Natural killer cell (primary cell): ENCODE data around the gene BACH2. TPM values are rescaled to one million over a fixed set of nuclear protein-coding genes. Genes with fewer than 3 reads are reported as not detected.

Source experiments
- ATAC-seq, 3 donors: fragments of 150-1000 bp in 2 of 3; fragments of 200-7000 bp in 1 of 3; cut with Tn5 transposase; 1 replicate in 1 of 3; 2 replicates in 2 of 3; pipeline ENCODE4 v1.10.0; 2021; ENCODE audit warnings: mild to moderate bottlenecking in 2 of 3, moderate library complexity in 2 of 3
- DNase-seq, 2 donors: peaks; one replicate each; pipeline versions ENCODE4 v3.0.0 to v3.0.0-alpha.2; 2013 to 2021; ENCODE audit warnings: mixed read lengths in 1 of 2
- H3K27ac ChIP-seq: one replicate; pipeline ENCODE4 v1.5.1; 2013; ENCODE audit warnings: mild to moderate bottlenecking, low read length
- H3K27me3 ChIP-seq: one replicate; pipeline ENCODE4 v1.6.1; 2013; ENCODE audit warnings: low read length; ENCODE audit not compliant: control insufficient read depth, insufficient read depth
- H3K36me3 ChIP-seq: one replicate; pipeline ENCODE4 v1.6.1; 2013; ENCODE audit warnings: low read length; ENCODE audit not compliant: control insufficient read depth, insufficient read depth
- H3K4me1 ChIP-seq: one replicate; pipeline ENCODE4 v1.6.1; 2013; ENCODE audit warnings: low read length; ENCODE audit not compliant: control insufficient read depth, insufficient read depth
- H3K4me3 ChIP-seq: one replicate; pipeline ENCODE4 v1.5.1; 2013; ENCODE audit warnings: low read length
- H3K9me3 ChIP-seq: one replicate; pipeline ENCODE4 v1.6.1; 2013; ENCODE audit warnings: low read length; ENCODE audit not compliant: control insufficient read depth, insufficient read depth
- H3K27ac Mint-ChIP-seq, 2 donors: one replicate each; pipeline ENCODE4 v1.8.0; 2022; ENCODE audit warnings: mild to moderate bottlenecking in 2 of 2, mixed read lengths in 2 of 2, moderate library complexity in 1 of 2
- H3K27me3 Mint-ChIP-seq, 2 donors: one replicate each; pipeline ENCODE4 v1.8.0; 2022; ENCODE audit warnings: low read depth in 2 of 2, mixed read lengths in 2 of 2
- H3K36me3 Mint-ChIP-seq: one replicate; pipeline ENCODE4 v1.8.0; 2022; ENCODE audit warnings: mixed read lengths
- H3K4me1 Mint-ChIP-seq, 2 donors: one replicate each; pipeline ENCODE4 v1.8.0; 2022; ENCODE audit warnings: mixed read lengths in 2 of 2
- H3K4me3 Mint-ChIP-seq: one replicate; pipeline ENCODE4 v1.8.0; 2022; ENCODE audit warnings: mild to moderate bottlenecking, moderate library complexity, mixed read lengths
- H3K9me3 Mint-ChIP-seq, 2 donors: one replicate each; pipeline ENCODE4 v1.8.0; 2022; ENCODE audit warnings: mixed read lengths in 2 of 2
- WGBS: methylation state at CpG from one replicate; pipeline ENCODE4 v1.1.7; 2013; ENCODE audit warnings: missing lambda C conversion rate; ENCODE audit not compliant: insufficient coverage; 5-methylcytosine and 5-hydroxymethylcytosine counted together
- intact Hi-C: fragments of 100-400 bp; cut with micrococcal nuclease; formaldehyde crosslinking; loops from one replicate; pipeline ENCODE4 v1.14.2; 2022
- total RNA-seq, 4 donors: library from RNA; stranded (reverse); fragments of 120-200 nt in 1 of 4; gene quantifications; one replicate each; pipeline versions ENCODE4 v1.2.3 to v1.2.4, GENCODE V29; 2013 to 2022
- TF ChIP-seq, protein P1 (sequence below): fragments of 200-600 bp; IDR thresholded peaks from one replicate; pipeline ENCODE4 v1.8.0; 2022; ENCODE audit warnings: antibody characterized with exemption

Gene BACH2
- total RNA-seq, 3 donors from 2014 or later (not counting 1 experiment from before 2014, with no cell fraction given): 32.1 to 37.8 (median 32.7) TPM

DNA sequence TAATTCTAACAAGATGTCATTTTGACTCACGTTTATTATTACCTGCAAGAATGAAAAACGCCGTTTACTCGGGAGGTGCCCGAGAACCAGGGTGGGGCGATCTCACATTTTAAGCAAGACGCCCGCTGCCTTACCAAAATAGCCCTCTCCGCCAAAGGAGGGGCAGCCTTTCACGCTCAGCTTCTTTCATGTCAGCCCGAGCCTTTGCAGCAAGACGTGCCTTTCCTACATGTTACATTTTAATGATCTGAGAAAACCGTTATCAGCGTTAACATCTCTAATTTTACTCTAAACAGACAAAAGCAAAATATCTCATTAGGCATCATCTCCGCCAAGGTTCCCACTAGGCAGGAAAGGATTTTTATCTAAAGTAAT is 2.0 kb downstream of the BACH2 start:
- no peaks in the 10 kb centered on the region for H3K36me3 Mint-ChIP-seq
- peak overlapping the region; percentile 83 to 86 for H3K27ac Mint-ChIP-seq
- ATAC-seq (no peak), DNase-seq (peak in 1 of 2 donors; percentile 72)
- Histone ChIP-seq H3K27ac (peak overlapping the region; percentile 79), H3K4me3 (peak overlapping the region; percentile 67), H3K36me3 (no peaks in the 10 kb centered on the region), H3K27me3 (peaks cover 3% of the 10 kb centered on the region), H3K9me3 (no peaks in the 10 kb centered on the region), H3K4me1 (peaks cover 19% of the 10 kb centered on the region)
- intact Hi-C loops: no loop called here
- peaks cover 11 to 21% of the 10 kb centered on the region in 2 donors for H3K4me1 Mint-ChIP-seq
- WGBS: 1% methylated on average over 15 of the region's 15 CpGs
- H3K9me3 Mint-ChIP-seq: no peaks in the 10 kb centered on the region
- peak overlapping the region; percentile 92 for H3K4me3 Mint-ChIP-seq
- peaks cover 6 to 36% of the 10 kb centered on the region in 2 donors for H3K27me3 Mint-ChIP-seq
- TF ChIP-seq, protein P1, sequence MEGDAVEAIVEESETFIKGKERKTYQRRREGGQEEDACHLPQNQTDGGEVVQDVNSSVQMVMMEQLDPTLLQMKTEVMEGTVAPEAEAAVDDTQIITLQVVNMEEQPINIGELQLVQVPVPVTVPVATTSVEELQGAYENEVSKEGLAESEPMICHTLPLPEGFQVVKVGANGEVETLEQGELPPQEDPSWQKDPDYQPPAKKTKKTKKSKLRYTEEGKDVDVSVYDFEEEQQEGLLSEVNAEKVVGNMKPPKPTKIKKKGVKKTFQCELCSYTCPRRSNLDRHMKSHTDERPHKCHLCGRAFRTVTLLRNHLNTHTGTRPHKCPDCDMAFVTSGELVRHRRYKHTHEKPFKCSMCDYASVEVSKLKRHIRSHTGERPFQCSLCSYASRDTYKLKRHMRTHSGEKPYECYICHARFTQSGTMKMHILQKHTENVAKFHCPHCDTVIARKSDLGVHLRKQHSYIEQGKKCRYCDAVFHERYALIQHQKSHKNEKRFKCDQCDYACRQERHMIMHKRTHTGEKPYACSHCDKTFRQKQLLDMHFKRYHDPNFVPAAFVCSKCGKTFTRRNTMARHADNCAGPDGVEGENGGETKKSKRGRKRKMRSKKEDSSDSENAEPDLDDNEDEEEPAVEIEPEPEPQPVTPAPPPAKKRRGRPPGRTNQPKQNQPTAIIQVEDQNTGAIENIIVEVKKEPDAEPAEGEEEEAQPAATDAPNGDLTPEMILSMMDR: no peak

DNA sequence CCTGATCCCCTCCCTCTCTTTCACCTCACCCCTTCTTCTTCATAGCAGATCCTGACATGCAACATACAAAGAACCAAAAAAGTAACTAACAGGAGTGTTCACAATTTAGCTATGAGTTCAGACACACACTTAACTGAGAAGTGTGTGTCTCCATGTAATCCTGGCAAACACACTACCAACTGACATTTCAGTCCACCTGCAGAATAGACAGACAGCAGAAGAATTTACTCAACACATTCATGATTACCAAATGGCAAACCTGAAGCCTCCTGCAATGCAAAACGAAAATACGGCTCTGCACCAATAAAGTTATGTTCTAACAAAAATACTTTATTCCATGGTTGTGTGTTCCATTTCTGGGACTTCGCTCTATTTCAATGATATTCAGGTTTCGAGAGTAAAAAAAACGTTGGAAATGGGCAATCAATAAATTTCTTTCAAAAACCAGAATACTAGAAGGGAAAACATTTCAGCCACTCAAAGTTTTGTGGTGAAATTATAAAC is 2.6 kb downstream of the BACH2 start:
- intact Hi-C loops: no loop called here
- Histone ChIP-seq H3K27me3 (peaks cover 3% of the 10 kb centered on the region), H3K27ac (peak overlapping the region; percentile 79), H3K4me3 (peak overlapping the region; percentile 67), H3K9me3 (no peaks in the 10 kb centered on the region), H3K36me3 (no peaks in the 10 kb centered on the region), H3K4me1 (peaks cover 19% of the 10 kb centered on the region)
- WGBS: 80% methylated on average over 5 of the region's 5 CpGs
- Mint-ChIP-seq H3K4me3 (peak overlapping the region; percentile 92), H3K36me3 (no peaks in the 10 kb centered on the region), H3K27ac (peak overlapping the region; percentile 83 to 86), H3K27me3 (peaks cover 8 to 36% of the 10 kb centered on the region in 2 donors), H3K9me3 (no peaks in the 10 kb centered on the region), H3K4me1 (peaks cover 11 to 21% of the 10 kb centered on the region in 2 donors)
- DNase-seq: no peak
- no peak for ATAC-seq
- TF ChIP-seq, protein P1: no peak

DNA sequence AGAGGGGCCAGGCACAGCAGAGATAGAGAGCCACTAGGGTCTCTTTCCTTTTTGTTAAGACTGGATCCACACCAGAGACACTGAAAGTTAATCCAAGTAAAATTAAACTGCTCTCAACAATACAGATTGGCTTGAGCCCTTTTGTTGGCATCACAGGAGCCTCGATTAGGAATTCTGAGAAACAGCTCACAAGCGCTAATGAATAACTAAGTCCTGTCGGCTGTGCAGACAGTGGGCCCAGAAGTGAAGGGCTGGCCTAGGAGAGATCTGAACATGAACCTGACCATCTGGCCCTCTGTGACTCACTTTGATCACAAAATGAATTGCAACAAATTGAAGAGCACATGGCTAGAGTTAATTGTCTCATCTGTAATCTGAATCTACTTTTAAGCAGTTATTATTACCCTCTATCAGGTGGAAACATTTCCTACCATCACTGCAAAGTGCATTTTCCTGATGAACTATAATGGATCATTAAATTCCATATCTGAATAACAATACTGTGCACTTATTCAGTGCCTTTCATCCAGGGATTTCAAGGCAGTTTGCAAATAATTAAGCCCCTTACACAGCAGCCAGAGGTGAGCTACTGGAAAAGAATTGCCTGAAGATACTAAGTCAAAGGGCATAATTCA is 3.2 kb downstream of the BACH2 start:
- Histone ChIP-seq H3K4me1 (peaks cover 19% of the 10 kb centered on the region), H3K4me3 (no peak overlapping the region), H3K9me3 (no peaks in the 10 kb centered on the region), H3K36me3 (no peaks in the 10 kb centered on the region), H3K27ac (no peak overlapping the region), H3K27me3 (peaks cover 3% of the 10 kb centered on the region)
- intact Hi-C loops: no loop called here
- peaks cover 11 to 21% of the 10 kb centered on the region in 2 donors for H3K4me1 Mint-ChIP-seq
- TF ChIP-seq, protein P1: no peak
- DNase-seq (no peak), ATAC-seq (no peak)
- H3K9me3 Mint-ChIP-seq: no peaks in the 10 kb centered on the region
- H3K4me3 Mint-ChIP-seq: peak overlapping the region; percentile 92
- WGBS: 95% methylated on average over 3 of the region's 3 CpGs
- peak overlapping the region in 1 of 2 donors; percentile 83 for H3K27ac Mint-ChIP-seq
- no peaks in the 10 kb centered on the region for H3K36me3 Mint-ChIP-seq
- H3K27me3 Mint-ChIP-seq: peaks cover 7 to 36% of the 10 kb centered on the region in 2 donors
